GM10266 (cell line): ENCODE measurements around the gene PSMD11.
A peak's percentile ranks its signal among the peaks of the same experiment; 100 is the strongest.

Source experiments
- DNase-seq: peaks from one replicate; pipeline ENCODE4 v3.0.0; 2012; ENCODE audit errors: extremely low spot score
- CTCF ChIP-seq: IDR thresholded peaks from 2 replicates; pipeline ENCODE4 v1.5.1; 2012; ENCODE audit warnings: mild to moderate bottlenecking, low read depth; ENCODE audit not compliant: control insufficient read depth, insufficient read depth; ENCODE audit errors: missing control alignments

Gene PSMD11

DNA sequence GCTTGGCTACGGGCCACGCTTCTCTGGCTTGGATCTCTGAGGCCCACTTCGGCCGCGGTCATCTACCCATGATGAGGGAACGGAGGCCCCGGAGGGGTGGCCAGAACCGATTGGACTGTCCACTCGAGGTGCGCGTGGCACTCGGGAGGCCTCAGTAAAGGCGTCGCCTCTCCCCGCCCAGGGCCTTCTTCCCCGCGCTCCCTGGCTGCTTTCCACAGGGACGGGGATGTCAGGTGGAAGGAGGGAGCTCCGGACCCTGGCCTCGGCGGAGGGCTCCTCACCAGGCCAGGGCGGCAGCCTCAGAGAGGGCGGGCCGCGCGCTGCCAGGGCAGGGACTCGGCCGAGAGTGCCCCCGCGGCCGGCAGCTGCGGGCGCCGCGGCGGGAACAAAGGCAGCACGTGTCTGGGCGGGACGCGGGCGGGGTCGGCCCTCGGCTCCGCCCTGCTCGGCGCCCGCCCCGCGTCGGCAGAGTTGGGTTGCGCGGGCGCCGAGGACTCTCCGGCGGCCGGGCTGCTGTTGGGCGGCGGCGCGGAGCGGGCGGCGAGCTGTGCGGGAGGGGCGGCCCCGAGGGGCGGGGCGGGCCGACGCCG, 41.9 kb downstream of the PSMD11 start:
- no peak for TF ChIP-seq CTCF
- peak; percentile 94 for DNase-seq

DNA sequence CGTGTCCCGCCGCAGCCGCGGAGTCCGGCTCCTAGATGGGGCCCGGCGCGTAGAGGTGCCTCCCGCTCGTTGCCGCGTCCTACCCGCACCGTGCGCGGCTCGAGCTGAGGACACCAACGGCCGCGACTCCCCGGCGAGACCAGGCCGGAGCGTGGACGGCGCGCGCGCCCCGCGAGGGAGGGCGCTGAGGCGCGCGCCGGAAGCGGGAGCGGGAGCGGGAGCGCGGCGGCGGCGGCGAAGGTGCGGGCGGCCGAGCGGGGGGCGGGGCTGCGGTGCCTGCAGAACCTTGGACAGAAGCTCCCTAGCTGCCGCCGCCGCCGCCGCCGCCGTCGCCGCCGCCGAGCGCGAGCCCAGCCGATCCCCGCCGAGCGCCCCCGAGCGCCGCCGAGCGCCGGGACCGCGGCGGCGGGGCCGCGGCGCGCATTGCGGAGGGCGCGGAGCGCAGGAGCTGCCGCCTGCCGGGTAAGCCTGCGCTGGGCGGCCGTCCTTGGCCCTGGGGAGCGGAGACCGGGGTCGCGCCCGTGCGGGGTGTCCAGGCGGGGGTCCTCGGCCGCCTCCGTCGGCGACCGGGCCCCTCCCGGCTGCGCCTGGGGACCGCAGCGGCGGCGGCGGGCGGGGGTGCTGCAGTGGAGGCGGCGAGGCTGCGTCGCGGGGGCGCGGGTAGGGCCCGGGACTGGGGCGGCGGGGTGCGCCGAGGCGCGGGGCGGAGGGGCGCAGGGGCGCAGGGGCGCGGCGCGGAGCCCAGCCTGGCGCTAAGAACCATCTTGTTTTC, 42.6 kb downstream of the PSMD11 start, which contains the start of gene CDK5R1:
Gene CDK5R1 (plus strand): TSS at position 293 of the 772 bp plus-strand sequence. CDS start 628 bp downstream, outside the sequence.
- TF ChIP-seq CTCF, result no peak
- peak; percentile 91 for DNase-seq

DNA sequence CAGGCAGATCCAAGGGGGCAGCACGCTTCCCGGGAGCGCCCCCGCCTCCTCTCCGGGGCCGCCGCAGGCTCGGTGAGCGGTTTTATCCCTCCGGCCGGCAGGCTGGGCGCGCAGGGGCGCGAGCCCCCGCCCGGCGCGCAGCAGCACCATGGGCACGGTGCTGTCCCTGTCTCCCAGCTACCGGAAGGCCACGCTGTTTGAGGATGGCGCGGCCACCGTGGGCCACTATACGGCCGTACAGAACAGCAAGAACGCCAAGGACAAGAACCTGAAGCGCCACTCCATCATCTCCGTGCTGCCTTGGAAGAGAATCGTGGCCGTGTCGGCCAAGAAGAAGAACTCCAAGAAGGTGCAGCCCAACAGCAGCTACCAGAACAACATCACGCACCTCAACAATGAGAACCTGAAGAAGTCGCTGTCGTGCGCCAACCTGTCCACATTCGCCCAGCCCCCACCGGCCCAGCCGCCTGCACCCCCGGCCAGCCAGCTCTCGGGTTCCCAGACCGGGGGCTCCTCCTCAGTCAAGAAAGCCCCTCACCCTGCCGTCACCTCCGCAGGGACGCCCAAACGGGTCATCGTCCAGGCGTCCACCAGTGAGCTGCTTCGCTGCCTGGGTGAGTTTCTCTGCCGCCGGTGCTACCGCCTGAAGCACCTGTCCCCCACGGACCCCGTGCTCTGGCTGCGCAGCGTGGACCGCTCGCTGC, 43.3 kb downstream of the PSMD11 start:
- TF ChIP-seq CTCF, result peak; percentile 14
- DNase-seq, result peak; percentile 61

DNA sequence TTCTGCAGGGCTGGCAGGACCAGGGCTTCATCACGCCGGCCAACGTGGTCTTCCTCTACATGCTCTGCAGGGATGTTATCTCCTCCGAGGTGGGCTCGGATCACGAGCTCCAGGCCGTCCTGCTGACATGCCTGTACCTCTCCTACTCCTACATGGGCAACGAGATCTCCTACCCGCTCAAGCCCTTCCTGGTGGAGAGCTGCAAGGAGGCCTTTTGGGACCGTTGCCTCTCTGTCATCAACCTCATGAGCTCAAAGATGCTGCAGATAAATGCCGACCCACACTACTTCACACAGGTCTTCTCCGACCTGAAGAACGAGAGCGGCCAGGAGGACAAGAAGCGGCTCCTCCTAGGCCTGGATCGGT, 43.9 kb downstream of the PSMD11 start:
- no peak for TF ChIP-seq CTCF
- no peak for DNase-seq

GRCh38 chr17:32488604-32489180, 44.4 kb downstream of the PSMD11 start:
- no peak for DNase-seq
- TF ChIP-seq CTCF, result no peak

DNA sequence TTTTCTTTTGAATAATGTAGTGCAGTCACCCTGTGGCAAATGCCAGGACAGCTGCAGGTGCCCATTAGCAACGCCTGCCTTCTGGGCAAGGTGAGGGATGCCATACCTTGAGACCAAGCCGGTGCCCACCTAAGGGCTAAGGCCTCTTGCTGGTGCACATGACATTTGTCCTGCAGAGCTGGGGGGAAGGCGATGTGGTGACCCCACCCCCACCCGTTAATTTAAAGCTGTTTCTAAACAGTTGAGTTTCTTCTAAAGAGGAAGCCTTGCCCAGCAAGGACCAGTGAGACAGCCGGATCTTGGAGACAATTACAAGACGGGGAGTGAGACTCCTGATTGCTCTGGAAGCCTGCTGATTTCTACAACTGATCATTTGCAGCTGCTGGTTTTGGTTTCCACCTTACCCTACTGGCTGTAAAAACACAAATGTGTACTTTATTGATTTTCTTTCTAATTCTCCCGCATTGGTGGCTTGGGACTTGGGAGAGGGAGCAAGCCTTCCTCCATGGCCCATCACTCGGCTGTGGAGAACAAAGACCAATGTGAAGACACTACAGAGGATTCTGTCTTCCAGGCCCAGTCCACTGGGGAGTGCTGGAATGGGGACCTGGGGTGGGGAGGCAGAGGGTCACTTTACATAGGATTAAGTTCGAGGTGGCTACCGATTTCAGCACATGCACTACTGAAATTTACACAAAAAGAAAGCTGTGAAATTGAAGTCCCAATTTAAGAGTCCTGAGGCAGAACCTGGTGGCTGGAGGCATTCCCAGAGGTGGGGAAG, 45.2 kb downstream of the PSMD11 start:
- DNase-seq, result peak; percentile 65
- no peak for TF ChIP-seq CTCF
